GM19452 (cell line): ENCODE results near the gene VMAC.

Source experiments
- ATAC-seq: cut with Tn5 transposase; IDR thresholded peaks from one replicate; pipeline ENCODE4 v1.9.1; 2021; ENCODE audit not compliant: unreplicated experiment

The VMAC gene

DNA sequence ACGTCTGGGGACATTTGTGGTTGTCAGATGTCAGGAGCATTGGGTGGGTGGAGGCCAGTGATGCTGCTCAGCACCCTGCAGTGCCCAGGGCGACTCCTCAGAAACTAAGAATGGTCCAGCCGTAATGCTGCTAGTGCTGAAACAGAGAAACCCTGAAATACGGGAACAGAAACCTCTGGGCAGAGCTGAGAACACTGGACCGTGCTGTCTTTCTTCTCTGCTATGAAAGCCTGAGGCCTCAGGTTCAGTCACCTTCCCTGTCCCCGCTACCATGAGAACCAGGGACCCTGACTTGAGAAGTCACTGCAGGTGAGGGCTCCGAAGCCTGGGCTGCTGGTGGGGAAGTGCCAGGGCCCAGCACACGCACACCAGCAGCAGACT is 22.8 kb downstream of the VMAC start:
- no peak for ATAC-seq

DNA sequence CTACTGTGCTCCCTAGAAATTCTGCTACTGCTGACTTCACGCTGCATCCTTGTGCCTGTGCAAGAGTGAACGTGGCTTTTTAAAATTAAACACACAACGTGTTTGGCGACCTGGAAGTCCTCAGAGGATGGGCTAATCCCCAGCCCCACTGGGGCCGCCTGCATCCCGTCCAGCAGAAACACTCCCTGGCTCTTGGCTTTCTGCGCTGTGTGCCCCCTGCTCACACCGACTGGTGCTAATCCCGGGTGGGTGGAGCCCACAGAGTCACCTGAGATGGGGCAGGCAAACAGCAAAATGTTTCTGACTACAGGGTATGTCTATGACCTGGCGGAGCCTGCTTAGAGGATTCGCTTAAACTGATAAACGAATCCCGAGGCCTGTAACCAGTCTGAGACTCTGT is 24.5 kb downstream of the VMAC start:
- ATAC-seq, result no peak

DNA sequence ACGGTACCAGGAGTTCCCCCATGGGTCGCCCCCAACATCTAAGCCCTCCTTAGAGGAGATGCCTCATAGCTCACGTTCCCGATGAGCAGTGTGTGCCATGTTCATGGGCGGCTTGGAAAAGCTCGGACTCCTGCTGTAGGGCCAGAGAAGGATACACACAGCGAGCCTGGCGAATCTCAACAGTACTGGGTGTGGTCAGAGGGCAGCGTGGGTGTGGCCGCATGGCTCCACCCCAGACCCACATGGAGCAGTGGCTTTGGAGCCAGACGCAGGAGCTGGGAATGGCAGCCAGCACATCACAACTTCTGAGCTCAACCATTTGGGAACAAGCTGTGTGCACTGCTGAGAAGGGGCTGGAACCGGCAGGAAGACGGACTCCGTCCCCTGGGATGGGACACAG is 25.0 kb downstream of the VMAC start:
- no peak for ATAC-seq

DNA sequence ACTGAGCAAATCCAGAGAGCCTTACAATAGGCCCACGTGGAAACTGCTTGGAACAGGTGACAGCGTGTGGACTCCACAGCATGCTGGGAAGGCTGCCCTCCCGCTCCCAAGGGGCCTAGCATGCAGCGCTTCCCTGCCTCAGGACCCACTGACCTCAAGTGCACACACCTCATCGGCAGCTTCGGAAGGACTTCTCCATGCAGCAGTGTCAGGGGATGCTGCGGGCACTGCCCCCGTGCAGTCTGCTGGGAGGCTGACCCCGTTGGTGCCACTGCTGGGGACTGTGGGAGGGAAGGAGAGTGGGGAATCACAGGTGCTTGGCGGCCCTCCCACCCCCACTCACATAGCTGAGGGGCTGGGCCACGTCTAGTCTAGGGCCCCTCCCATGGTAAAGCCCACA is 26.6 kb downstream of the VMAC start:
- no peak for ATAC-seq

DNA sequence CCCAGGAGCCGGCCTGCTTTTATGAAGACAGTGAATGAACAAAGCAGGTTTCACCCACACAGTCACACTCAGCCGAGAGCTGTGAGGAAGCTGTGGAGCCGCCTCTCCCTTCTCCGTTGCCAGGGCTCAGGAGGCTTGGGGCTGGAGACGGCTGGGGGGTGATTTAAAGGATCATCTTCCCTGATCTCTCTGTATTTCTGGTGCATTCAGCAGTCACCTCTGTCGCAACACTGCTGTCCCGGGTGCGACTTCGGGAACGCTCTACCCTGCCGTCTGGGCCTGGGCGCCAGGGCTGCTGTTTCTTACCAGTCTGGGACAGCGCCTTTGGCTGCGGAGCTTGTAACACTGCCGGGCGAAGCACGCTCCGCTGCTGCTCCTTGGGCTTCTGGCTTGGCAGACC is 27.5 kb downstream of the VMAC start:
- no peak for ATAC-seq

DNA sequence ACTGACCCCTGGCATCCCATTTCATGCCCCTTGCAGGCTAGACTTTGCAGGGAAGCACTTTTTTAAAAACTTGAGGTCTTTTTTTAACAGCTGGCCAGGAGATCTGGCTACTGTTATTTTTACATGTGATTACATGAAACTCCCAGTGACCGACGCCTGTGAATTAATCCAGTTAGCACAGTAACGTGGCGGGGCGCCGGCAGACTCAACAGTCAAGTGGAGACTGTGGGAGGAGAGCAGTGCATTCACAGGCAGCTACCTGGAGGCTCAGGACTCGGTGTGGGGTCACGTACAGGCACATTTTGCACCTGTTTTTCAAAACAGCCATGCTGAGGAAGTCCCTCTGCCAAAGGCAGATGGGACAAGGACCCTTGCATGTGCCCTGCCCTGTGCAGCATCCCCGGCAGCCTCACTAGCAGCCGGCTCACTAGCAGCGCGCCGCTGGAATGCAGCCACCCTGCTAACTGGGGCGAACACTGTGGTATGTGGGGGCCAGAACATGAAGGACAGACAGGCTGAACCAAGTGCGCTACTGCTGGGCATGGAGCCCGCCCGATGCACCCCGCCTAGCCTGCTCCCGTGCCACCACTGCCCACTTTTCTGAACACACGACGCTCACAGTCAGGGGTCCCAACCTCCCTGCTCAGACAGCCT is 28.1 kb downstream of the VMAC start:
- no peak for ATAC-seq

DNA sequence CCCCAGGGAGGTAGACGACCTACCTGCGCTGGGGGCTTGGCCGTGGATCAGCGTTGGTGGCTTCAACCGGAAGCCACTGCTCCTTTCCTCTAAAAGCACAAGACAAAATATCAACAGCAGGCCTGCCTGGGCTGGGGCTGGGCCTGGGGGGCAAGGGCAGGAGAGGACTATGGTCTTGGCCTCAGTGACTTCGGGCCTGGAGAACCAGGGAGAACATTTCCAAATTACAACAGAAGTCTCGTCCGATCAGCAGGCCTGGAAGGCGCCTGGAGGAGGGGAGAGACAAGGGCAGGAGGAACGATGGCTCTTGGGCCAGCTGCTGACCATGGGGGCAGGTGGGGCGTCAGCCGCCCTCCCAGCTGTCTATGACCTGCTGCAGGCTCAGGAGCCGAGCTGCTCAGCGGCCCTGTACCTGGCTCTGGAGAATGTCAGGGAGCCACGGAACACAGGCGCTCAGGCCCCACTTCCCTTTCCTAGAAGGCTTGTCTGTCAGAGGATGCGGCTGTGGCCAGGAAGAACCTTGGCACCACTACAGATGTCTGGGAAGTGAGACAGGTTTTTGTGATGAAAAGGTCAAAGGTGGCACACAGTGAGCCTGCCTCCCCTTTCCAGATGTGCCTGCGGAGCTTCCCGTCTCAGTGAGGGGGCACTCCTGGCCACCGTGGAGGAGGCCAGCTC is 28.9 kb downstream of the VMAC start:
- ATAC-seq, result no peak

DNA sequence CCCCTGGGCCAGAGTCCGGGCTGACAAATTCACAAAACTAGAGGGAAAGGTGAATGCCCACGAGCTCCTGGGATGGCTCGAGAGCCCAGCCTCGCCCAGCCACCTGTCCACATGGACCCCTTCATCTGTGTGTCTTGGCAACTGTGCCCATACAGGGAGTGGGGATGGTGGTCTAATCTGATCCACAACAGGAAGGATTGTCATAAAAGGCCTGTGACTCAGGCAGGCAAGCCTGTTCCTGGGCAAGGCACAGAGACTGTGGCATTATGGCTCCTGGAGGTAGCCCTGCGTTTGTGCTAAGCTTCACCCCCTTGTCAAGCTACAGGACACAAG is 29.4 kb downstream of the VMAC start:
- no peak for ATAC-seq

DNA sequence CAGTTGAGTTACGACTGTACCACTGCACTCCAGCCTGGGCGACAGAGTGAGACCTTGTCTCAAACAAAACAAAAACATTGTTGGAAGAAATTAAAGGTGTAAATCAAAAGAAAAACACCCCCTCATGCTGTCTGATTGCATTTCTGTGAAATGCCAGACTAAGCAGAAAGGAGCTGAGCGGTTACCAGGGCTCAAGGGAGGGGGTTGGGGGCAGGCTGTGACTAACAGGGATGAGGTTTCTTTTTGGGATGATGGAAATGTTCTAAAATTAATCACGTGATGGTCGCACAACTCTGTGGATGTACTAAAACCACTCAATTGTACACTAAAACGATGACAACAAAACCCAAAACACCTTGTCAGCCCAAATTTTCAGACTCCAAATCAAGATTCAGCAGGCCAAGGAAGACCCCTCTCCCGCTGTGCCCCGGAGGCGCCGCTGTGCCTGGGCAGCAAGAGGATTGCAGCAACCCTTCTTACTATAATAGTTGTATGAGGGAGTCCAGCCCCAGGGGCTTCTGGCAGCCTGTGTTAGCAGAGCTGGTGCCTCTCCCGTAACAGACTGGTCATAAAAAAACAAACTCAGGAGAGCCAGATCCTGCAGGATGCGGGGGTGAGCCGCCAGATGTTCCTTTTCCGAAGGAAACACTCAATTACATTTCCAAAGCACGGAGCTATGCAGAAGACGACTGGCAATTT is 30.3 kb downstream of the VMAC start:
- ATAC-seq, result no peak

DNA sequence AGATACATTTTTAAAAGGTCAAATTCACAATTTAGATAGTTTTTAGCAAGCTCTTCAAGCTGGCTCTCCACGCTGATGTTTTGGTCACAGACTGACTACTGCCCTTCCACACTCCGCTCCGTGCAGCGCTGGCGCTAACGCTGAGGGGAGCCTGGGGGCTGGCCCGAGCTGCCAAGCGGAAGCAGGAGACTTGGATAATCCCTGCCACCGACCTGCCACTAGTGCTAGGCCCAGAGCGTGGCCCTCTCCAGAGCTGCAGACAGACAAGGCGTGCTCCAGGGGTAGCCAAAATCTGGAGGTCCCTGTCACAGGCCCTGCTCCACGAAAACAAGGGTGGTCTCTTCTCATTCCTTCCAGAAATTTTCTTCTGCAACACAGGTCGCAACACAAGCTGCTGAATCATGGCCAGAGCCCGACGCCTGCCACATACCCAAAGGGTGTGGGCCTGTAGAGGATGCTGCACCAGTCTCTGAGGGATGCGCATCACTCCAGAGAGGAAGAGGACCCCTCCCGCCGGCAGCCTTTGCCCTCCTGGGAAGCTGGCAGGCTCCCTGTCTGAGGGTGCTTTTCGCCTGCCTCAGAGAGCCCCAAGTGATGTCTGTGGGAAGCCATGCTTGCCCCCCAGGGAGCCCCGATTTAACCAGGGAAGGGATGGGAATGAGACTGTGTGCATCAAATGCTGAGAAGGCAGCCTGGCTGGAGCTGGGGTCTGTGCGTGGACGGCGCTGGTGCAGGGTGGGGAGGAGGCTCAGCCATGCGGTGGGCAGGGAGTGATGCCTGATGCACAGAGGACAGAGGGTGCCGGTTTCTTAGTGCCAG is 31.0 kb downstream of the VMAC start:
- no peak for ATAC-seq

DNA sequence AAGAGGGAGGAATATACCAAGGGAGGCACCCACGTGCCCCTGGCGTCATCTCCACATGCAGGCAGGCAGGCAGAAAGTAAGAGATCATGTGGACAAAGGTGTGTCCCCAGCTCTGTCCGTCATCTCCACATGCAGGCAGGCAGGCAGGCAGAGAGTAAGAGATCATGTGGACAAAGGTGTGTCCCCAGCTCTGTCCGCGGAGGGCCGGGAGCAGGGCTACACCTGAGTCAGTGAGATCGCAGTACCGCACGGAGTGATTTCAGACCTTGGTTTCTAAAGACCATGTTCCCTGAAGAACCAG is 31.6 kb downstream of the VMAC start:
- ATAC-seq, result no peak

DNA sequence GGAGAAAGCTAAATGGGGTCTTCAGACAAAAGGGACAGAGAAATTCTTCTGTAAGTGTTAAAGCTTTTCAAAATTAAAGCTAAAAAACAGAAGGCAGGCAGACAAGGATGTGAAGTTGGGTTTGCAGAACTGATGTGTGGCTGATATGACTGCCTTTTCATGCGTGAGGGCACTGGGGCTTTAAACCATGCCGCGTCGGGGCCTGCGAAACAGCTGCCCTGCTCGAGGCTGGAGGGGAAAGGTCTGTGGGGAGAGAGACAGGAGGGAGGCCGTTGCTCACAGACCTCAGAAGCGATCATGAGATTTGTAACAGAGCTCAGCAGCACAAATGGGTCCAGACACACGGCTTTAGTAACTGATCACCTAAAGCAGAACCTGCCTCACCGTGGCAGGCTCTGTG is 32.9 kb downstream of the VMAC start:
- ATAC-seq, result no peak

DNA sequence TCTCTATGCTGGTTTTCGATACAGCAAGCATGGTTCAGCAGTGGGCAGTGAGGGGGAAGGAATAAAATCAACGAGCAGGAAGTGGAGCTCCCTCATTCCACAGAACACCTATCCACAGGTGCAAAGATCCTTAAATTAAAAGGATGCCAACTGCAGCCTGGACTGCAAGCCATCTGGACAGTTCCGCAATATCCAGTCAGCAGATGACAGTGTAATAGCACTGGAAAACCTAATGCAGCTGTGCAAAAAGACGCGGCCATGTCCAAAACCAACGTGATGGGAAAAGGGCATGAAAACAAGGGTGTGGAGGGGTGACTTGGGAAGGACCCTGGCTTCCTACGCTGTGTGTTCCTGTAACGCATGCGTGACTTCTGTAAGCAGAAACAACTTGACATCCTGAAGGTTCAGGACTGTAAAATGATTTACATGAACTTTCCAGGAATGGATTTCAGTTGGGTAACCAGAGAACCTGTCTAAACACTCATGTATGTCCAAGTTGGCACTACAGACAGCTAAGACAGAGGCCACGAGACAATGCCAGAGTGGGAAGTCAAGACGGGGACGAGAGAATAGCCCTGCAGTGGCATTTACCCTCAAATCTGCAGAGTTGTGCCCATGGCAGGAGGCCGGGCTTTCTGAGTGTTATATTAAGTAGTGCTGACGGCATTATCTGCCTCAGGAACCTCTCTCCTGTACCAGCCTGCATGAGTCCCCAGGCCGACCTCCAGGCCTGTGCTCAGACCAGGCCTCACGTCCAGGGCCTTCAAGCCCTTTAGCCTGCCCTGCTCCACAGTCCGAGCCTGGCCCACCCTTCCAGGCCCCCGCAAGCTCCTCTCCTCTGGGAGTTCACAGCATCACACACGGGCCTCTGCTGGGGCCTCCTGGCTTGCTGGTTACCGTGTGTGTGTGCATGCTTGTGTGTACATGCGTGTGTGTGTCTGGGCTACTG is 35.9 kb downstream of the VMAC start:
- no peak for ATAC-seq

DNA sequence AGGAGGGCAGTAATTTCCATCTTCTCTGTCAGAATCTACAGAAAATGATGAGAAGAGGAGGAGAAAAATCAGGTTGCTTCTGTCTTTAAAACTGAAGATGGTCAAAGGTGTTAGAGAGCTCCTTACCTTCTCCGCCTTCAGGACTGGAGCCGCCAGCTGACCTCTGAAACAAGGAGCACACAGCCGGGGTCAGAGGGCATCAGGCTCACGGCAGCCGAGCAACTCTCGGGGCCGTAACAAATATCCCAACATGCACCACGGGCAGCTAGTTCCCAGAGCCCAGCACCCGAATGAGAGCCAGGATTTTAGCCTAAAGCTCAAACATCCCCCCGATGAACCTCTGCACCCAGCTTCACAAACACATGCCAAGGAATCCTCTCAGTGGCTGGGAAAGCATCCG is 37.0 kb downstream of the VMAC start:
- ATAC-seq, result no peak

DNA sequence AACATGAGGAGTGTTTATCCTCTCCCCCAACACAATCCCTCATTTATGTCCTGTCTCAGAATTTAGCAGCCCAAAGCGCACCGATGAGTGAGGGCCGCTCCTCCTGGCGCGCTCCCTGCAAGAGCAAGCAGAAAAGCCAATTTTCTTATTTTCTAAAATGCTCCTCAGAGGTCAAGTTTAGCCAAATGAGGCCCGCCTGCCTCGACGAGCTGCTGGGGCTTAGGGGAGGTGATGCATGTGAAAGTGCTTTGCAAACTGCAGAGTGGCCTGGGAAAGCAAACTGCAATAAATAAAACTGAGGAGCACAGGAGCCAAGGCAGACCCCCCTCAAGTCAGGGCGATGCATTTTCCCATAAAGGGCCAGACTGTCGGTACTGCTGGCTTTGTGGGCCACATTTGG is 38.4 kb downstream of the VMAC start:
- ATAC-seq, result no peak

DNA sequence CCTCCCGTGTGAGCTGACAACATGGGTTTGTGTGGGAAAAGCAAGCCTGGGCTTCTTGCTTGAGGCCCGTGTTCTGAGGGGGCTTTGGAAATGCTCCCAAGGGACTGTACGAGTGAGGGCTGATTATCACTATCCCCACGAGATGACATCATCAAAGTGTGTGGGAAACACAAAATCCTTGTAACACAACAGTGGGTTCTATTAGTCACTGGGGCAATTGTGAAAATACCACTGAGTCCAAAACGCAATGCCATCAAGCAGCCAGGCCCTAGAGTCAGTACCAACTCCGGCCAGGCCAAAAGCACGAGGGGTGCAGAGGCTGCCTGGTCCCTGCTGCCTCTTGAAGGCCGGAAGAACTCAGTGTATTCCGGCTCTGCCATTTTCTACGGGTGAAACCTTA is 39.0 kb downstream of the VMAC start:
- ATAC-seq, result no peak

DNA sequence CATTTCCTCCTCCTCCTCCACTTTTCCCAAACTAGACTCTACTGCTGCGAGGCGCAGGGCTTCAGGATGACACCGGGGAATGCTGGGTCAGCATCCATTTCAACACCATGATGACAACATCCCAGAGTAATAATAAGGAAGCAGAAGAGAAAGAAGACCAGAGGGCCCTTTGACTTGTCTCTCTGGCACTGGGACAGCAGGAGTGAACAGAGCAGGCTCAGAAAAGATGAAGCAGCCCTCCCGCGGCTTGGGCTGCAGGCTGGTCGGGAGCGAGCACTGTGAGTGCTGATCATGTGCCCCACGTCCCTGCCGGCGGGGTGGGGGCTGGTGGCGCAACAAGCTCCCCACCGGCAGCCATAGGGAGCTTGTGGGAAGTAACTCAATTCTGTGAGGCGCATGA is 42.8 kb downstream of the VMAC start:
- no peak for ATAC-seq

DNA sequence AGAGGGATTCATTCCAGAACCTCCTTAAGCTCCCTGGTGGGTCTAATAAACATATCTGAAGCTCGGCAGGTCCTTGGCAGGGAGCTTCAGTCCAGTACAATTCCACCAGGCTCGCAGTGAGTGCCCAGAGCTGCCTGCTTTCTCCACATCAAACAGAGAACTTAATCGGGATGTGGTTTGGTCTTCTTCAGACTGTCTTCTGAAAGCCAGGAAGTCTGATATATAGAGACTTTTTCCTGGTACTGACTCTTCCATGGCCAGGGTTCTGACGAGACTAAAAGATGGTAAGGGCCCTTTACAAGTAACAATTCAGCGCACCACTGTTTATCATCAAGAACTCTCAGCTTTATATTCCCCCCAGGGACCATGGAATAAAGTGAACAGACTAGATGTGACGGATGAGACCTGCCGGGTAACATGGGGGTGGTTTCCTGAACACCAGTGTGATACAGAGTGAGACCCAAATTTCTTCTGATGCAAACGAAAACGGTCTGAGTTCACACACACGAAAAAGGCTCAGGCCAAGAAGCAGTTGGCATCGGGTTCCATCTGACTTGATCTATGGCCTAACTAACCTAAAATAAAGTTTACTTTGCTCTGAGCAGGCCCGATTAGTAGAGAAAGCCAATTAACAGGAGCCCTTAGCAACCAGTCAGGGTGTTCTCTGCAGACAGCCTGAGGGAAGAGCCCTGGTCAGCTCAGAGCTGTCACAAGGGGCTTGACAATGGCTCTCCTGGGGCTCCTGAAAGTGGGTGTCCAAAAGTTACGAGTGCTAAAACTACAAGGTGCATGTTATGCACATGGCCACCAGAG is 44.3 kb downstream of the VMAC start:
- no peak for ATAC-seq

DNA sequence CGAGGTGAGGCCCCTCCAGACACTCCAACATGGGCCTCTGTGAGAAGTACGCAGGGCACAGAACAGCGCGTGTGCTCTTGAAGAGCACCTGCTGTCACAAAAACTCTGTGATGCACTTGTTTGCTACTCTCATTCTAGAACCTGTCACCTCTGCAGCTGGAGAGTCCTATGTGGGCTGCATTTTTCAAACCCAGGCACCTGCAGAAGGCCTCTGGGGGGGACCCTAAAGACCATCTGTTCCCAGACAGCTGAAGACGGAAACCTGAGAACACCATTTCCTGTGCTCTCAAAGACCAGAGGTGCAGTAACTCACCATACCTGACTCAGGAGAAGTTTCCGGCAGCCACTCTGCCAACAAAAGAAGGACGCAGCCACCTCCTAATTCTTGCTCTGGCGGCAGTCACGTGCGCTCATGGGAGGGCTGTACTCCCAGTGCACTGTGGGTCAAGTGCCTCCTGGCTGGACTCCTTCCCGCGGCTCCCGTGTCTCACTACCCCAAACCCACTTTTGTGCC is 45.2 kb downstream of the VMAC start:
- no peak for ATAC-seq

DNA sequence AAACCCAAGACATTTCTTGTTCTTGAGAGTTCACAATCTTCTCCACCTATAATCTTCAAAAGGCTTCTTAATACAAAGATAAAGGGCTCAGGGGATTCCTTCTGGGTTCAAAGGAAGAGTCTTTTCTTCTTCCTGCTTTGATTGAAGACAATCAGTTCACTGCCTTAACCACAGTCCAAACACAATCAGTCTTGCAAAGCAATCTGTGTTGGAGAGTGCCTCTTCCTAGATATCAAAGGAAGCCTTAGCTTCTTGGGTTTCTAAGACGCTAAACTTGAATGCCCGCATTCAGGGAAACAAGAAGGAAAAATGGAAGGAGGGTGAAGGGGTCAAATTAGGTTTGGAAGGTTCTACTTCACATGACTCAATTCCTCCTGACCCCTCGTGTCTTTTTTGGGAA is 46.1 kb downstream of the VMAC start:
- ATAC-seq, result no peak
